Panc1 (cell line): ENCODE results near the gene COG7. TPM values are rescaled to one million over a fixed set of nuclear protein-coding genes. Genes with fewer than 3 reads are reported as not detected.

ENCODE experiments used
- ATAC-seq: fragments of 200-7000 bp; cut with Tn5 transposase; 2 replicates; pipeline ENCODE4 v1.9.1; 2020; ENCODE audit warnings: mild to moderate bottlenecking, moderate library complexity
- BruUV-seq: library from RNA; stranded (reverse); fragments of 400-500 nt; replicated peaks from 2 replicates; lab custom pipeline; 2021; lab: Mats Ljungman, UMichigan
- CTCF ChIA-PET: fragments of 300-600 bp; sonication (Branson Sonifier 250); formaldehyde crosslinking; loops from one replicate; lab custom pipeline; 2022; ENCODE audit warnings: antibody characterized with exemption; lab: Charles Lee
- POLR2A ChIA-PET: fragments of 300-600 bp; sonication (Branson Sonifier 250); formaldehyde crosslinking; loops from one replicate; lab custom pipeline; 2022; ENCODE audit warnings: antibody characterized with exemption; lab: Charles Lee
- DNase-seq: peaks from one replicate; pipeline ENCODE4 v3.0.0-alpha.2; 2010; ENCODE audit warnings: low read depth, low spot score
- H3K27ac ChIP-seq: 2 replicates; pipeline ENCODE4 v1.5.1; 2011; ENCODE audit warnings: mild to moderate bottlenecking, low read length, inconsistent platforms
- H3K27me3 ChIP-seq: fragments of 200-500 bp; sonication (Bioruptor generic); 2 replicates; pipeline ENCODE4 v1.6.0; 2014; ENCODE audit warnings: low read length, inconsistent platforms; ENCODE audit not compliant: control insufficient read depth, insufficient read depth
- H3K36me3 ChIP-seq: fragments of 200-500 bp; sonication (Bioruptor generic); 2 replicates; pipeline ENCODE4 v1.5.1; 2014; ENCODE audit warnings: inconsistent platforms, mild to moderate bottlenecking, low read length, moderate library complexity; ENCODE audit not compliant: control insufficient read depth, insufficient read depth
- H3K4me1 ChIP-seq: 2 replicates; pipeline ENCODE4 v1.5.1; 2011; ENCODE audit warnings: inconsistent platforms, mild to moderate bottlenecking, low read length, moderate library complexity; ENCODE audit not compliant: control insufficient read depth, insufficient read depth
- H3K4me3 ChIP-seq, 2 experiments: 2 replicates each; pipeline ENCODE4 v1.5.1; 2011 to 2012; ENCODE audit warnings: low read depth in 2 of 2, low read length in 2 of 2, mild to moderate bottlenecking in 2 of 2, inconsistent platforms in 1 of 2, moderate library complexity in 1 of 2
- H3K9me3 ChIP-seq: fragments of 200-500 bp; sonication (Bioruptor generic); 2 replicates; pipeline ENCODE4 v1.5.1; 2014; ENCODE audit warnings: low read depth, mild to moderate bottlenecking, inconsistent platforms, low read length, moderate library complexity; ENCODE audit not compliant: control insufficient read depth, insufficient read depth
- CTCF ChIP-seq: fragments of 450-650 bp; IDR thresholded peaks from 2 replicates; pipeline ENCODE4 v1.5.1; 2017; ENCODE audit warnings: mild to moderate bottlenecking
- POLR2AphosphoS5 ChIP-seq: IDR thresholded peaks from 2 replicates; pipeline ENCODE4 v1.6.1; 2012; ENCODE audit warnings: mild to moderate bottlenecking, low read depth, low read length, moderate library complexity
- REST ChIP-seq, 2 experiments: IDR thresholded peaks; 2 replicates each; pipeline ENCODE4 v1.6.1; 2011 to 2012; ENCODE audit warnings: low read depth in 2 of 2, control low read depth in 1 of 2, low read length in 1 of 2, mild to moderate bottlenecking in 1 of 2, moderate library complexity in 1 of 2; ENCODE audit not compliant: insufficient read depth in 1 of 2
- SIN3A ChIP-seq: IDR thresholded peaks from 2 replicates; pipeline ENCODE4 v1.6.1; 2012; ENCODE audit warnings: low read depth, mild to moderate bottlenecking, low read length, moderate library complexity, borderline replicate concordance; ENCODE audit not compliant: insufficient read depth
- TCF7L2 ChIP-seq: IDR thresholded peaks from 2 replicates; pipeline ENCODE4 v1.6.1; 2011; ENCODE audit warnings: mild to moderate bottlenecking, low read depth, low read length, inconsistent platforms
- in situ Hi-C: cut with HindIII; loops from 2 replicates; pipeline ENCODE4 v1.10.0; 2016; ENCODE audit warnings: low sequenced_read_pairs, low pct_unique_long_range_greater_than_20kb
- intact Hi-C: fragments of 100-400 bp; cut with micrococcal nuclease; formaldehyde crosslinking; loops from one replicate; pipeline ENCODE4 v1.10.0; 2022; ENCODE audit not compliant: unreplicated experiment
- total RNA-seq: library from RNA; stranded (reverse); gene quantifications from one replicate; pipeline ENCODE4 v1.2.1, GENCODE V29; 2021; ENCODE audit not compliant: unreplicated experiment

Gene COG7
- total RNA-seq, 1 experiment from 2014 or later = 25.3 TPM

DNA sequence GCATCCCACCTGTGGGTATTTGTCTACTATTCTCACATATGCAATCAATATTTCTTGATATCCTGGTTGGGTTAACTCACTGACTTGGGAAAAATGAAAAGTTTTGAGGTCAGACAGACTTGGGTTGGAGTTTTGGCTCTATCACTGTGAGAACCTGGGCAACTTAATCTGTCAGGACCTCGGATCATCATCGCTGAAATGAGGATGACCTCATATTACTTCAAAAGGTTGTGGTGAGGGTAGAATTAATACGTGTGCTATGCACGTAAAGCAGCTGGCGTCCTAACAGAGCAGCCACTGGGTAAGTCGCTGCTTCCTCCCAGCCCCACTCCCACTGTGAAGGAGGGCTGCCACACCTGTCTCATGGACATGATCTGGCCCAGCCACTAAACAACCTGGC, 57.3 kb downstream of the COG7 start:
- DNase-seq (no peak), ATAC-seq (no peak; the same call in 1 of the 2 replicates)
- in situ Hi-C loops (no loop called here), intact Hi-C loops (no loop called here)
- Histone ChIP-seq H3K4me1 (no peaks in the 10 kb centered on the region), H3K4me3 (no peak overlapping the region), H3K9me3 (no peaks in the 10 kb centered on the region), H3K36me3 (peaks cover 4% of the 10 kb centered on the region; the same call in 1 of the 2 replicates), H3K27me3 (no peaks in the 10 kb centered on the region), H3K27ac (no peak overlapping the region)
- ChIA-PET CTCF (no interaction called here), POLR2A (interaction anchor here (0.6 kb wide), 1 partner anchor 21 kb away, joined by 9 read pairs; no protein-coding TSS in a partner anchor)
- no TSS peak for BruUV-seq
- TF ChIP-seq TCF7L2 (no peak), POLR2AphosphoS5 (no peak), SIN3A (no peak), CTCF (no peak), REST (IDR thresholded peaks at IDR 0.05; ENCODE audit: insufficient read depth in 1 of 2, low read depth in 2 of 2, low read length in 1 of 2) (no peak)

DNA sequence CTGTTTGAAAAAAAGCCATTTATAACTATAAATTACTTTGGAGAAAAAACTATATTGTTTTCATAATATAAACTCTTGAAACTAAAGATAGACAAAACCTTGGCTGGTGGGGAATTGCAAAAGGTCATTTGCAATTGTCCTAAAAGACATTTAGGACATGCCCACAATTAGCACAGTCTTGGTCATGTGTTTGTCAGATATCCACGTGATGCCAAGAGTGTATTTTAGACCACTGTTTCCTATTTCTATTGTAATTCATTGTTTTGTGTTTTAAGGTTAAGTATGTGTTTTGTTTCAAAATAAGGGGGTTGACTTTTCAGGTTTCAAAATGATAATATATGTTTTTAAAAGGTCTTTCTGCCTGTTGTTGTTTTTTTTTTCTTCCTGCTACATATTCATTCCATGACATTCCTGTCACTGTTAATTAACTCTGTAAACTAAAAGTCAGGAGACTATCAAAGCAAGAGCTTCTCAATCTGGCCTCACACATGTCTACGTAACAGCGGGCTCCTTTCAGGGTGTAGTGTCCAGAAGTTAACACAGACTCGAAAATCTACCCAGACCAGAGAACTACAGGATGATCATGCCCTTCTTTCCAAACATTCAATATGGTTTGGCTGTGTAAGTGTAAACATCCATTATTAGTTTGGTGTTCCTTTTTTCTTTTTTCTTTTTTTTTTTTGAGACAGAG, 58.7 kb downstream of the COG7 start:
- BruUV-seq = no TSS peak
- Histone ChIP-seq H3K36me3 (peaks cover 2% of the 10 kb centered on the region; the same call in 1 of the 2 replicates), H3K27ac (no peak overlapping the region), H3K9me3 (no peaks in the 10 kb centered on the region), H3K4me3 (no peak overlapping the region), H3K4me1 (no peaks in the 10 kb centered on the region), H3K27me3 (no peaks in the 10 kb centered on the region)
- ATAC-seq (no peak), DNase-seq (no peak)
- no peak for TF ChIP-seq CTCF
- TF ChIP-seq REST (IDR thresholded peaks at IDR 0.05; ENCODE audit: insufficient read depth in 1 of 2, low read depth in 2 of 2, low read length in 1 of 2) = no peak
- TF ChIP-seq SIN3A = no peak
- TF ChIP-seq POLR2AphosphoS5 = no peak
- no peak for TF ChIP-seq TCF7L2
- intact Hi-C loops = no loop called here
- ChIA-PET CTCF (no interaction called here), POLR2A (no interaction called here)
- in situ Hi-C loops = no loop called here
